Type B pancreatic cell (in vitro differentiated cells): ENCODE results near the gene HERPUD1. TPM values are rescaled to one million over a fixed set of nuclear protein-coding genes. Genes with fewer than 3 reads are reported as not detected.

Source experiments
- DNase-seq: peaks from one replicate; pipeline ENCODE4 v3.0.0; 2021; ENCODE audit warnings: mixed read lengths; ENCODE audit not compliant: unreplicated experiment; ENCODE audit errors: extremely low spot score
- H3K27ac Mint-ChIP-seq: 2 replicates; pipeline ENCODE4 v1.8.0; 2021; ENCODE audit warnings: mild to moderate bottlenecking, mixed read lengths
- H3K27me3 Mint-ChIP-seq: 2 replicates; pipeline ENCODE4 v1.8.0; 2021; ENCODE audit warnings: mixed read lengths
- H3K36me3 Mint-ChIP-seq: 2 replicates; pipeline ENCODE4 v1.8.0; 2021; ENCODE audit warnings: mixed read lengths
- H3K4me1 Mint-ChIP-seq: one replicate; pipeline ENCODE4 v1.8.0; 2021; ENCODE audit warnings: mixed read lengths; ENCODE audit not compliant: unreplicated experiment
- H3K4me3 Mint-ChIP-seq: 2 replicates; pipeline ENCODE4 v1.8.0; 2021; ENCODE audit warnings: mild to moderate bottlenecking, mixed read lengths
- H3K9me3 Mint-ChIP-seq: 2 replicates; pipeline ENCODE4 v1.8.0; 2021; ENCODE audit warnings: mixed read lengths
- CTCF ChIP-seq: fragments of 200-600 bp; sonication (generic); conservative IDR thresholded peaks from 2 replicates; pipeline ENCODE4 v1.5.0; 2021; ENCODE audit warnings: antibody characterized with exemption, mild to moderate bottlenecking
- total RNA-seq: library from RNA; stranded (reverse); gene quantifications from 2 replicates; pipeline ENCODE4 v1.2.1, GENCODE V29; 2021; ENCODE audit warnings: low replicate concordance

HERPUD1 gene
- total RNA-seq, 1 donor from 2014 or later: 98.8 TPM

GRCh38 chr16:56903866-56904265, 28.1 kb upstream of the HERPUD1 start:
- H3K4me1 Mint-ChIP-seq: peaks cover 4% of the 10 kb centered on the region

GRCh38 chr16:56907401-56907800, 24.5 kb upstream of the HERPUD1 start:
- no peak overlapping the region for H3K27ac Mint-ChIP-seq
- H3K4me3 Mint-ChIP-seq: no peak overlapping the region
- TF ChIP-seq CTCF: no peak
- peaks cover 5% of the 10 kb centered on the region for H3K9me3 Mint-ChIP-seq
- peaks cover 18% of the 10 kb centered on the region for H3K4me1 Mint-ChIP-seq
- no peaks in the 10 kb centered on the region for H3K36me3 Mint-ChIP-seq
- no peaks in the 10 kb centered on the region for H3K27me3 Mint-ChIP-seq
- DNase-seq: no peak

More at GRCh38 chr16:56903866-56904265, 28.1 kb upstream of the HERPUD1 start:
- H3K9me3 Mint-ChIP-seq: peaks cover 5% of the 10 kb centered on the region
- H3K27ac Mint-ChIP-seq: no peak overlapping the region
- TF ChIP-seq CTCF: no peak
- H3K4me3 Mint-ChIP-seq: no peak overlapping the region
- DNase-seq: no peak
- H3K36me3 Mint-ChIP-seq: no peaks in the 10 kb centered on the region
- H3K27me3 Mint-ChIP-seq: no peaks in the 10 kb centered on the region

- no peak for TF ChIP-seq CTCF
- H3K27ac Mint-ChIP-seq: no peak overlapping the region
- peaks cover 26% of the 10 kb centered on the region for H3K4me1 Mint-ChIP-seq
- no peak overlapping the region for H3K4me3 Mint-ChIP-seq
- no peak for DNase-seq
- no peaks in the 10 kb centered on the region for H3K27me3 Mint-ChIP-seq
- H3K36me3 Mint-ChIP-seq: no peaks in the 10 kb centered on the region
- peaks cover 5% of the 10 kb centered on the region for H3K9me3 Mint-ChIP-seq
Measured at GRCh38 chr16:56909527-56909979, 22.4 kb upstream of the HERPUD1 start.

- peaks cover 26% of the 10 kb centered on the region for H3K4me1 Mint-ChIP-seq
- no peak overlapping the region for H3K4me3 Mint-ChIP-seq
- TF ChIP-seq CTCF: no peak
- no peak for DNase-seq
- H3K27ac Mint-ChIP-seq: no peak overlapping the region
- H3K36me3 Mint-ChIP-seq: no peaks in the 10 kb centered on the region
- peaks cover 5% of the 10 kb centered on the region for H3K9me3 Mint-ChIP-seq
- H3K27me3 Mint-ChIP-seq: no peaks in the 10 kb centered on the region
Measured at GRCh38 chr16:56910112-56910511, 21.8 kb upstream of the HERPUD1 start.

GRCh38 chr16:56910654-56911539, 21.0 kb upstream of the HERPUD1 start:
- Mint-ChIP-seq H3K27me3 (no peaks in the 10 kb centered on the region), H3K9me3 (peaks cover 5% of the 10 kb centered on the region), H3K27ac (no peak overlapping the region), H3K4me3 (no peak overlapping the region), H3K4me1 (peaks cover 29% of the 10 kb centered on the region), H3K36me3 (no peaks in the 10 kb centered on the region)
- DNase-seq: no peak
- no peak for TF ChIP-seq CTCF
